Astrocyte (in vitro differentiated cells and primary cell): ENCODE measurements around the gene CPNE4.

ENCODE experiments used
- EZH2 ChIP-seq: IDR thresholded peaks from 2 replicates; pipeline ENCODE4 v1.6.1; 2012; ENCODE audit warnings: mild to moderate bottlenecking, low read length, inconsistent platforms; ENCODE audit not compliant: insufficient read depth
- TF ChIP-seq, protein P1 (sequence below): IDR thresholded peaks from 2 replicates; pipeline ENCODE4 v1.5.1; 2011; ENCODE audit warnings: low read depth, mild to moderate bottlenecking, inconsistent platforms, low read length, moderate library complexity; ENCODE audit not compliant: insufficient read depth

DNA sequence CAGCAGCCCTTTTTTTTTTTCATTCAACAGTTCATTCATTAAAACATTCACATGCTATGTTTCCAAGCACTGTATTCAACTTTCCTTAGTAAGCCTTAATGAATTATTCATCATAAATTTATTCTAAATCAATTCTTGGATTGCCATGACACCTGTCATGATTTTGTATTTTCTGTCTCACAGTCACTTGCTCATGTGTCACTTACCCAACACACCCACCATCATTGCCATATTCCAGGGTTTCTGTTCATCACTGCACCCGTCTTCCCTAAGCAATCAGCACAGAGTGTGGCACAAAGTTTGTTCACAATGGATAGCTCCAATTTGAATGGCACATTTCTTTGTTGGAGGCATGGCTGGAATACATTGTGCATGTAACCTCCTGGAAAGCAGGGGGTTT, 27.2 kb downstream of the CPNE4 start:
- TF ChIP-seq, protein P1, sequence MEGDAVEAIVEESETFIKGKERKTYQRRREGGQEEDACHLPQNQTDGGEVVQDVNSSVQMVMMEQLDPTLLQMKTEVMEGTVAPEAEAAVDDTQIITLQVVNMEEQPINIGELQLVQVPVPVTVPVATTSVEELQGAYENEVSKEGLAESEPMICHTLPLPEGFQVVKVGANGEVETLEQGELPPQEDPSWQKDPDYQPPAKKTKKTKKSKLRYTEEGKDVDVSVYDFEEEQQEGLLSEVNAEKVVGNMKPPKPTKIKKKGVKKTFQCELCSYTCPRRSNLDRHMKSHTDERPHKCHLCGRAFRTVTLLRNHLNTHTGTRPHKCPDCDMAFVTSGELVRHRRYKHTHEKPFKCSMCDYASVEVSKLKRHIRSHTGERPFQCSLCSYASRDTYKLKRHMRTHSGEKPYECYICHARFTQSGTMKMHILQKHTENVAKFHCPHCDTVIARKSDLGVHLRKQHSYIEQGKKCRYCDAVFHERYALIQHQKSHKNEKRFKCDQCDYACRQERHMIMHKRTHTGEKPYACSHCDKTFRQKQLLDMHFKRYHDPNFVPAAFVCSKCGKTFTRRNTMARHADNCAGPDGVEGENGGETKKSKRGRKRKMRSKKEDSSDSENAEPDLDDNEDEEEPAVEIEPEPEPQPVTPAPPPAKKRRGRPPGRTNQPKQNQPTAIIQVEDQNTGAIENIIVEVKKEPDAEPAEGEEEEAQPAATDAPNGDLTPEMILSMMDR, result no peak
- TF ChIP-seq EZH2, result no peak
